ENCODE results near the gene FBXO47.

DNA sequence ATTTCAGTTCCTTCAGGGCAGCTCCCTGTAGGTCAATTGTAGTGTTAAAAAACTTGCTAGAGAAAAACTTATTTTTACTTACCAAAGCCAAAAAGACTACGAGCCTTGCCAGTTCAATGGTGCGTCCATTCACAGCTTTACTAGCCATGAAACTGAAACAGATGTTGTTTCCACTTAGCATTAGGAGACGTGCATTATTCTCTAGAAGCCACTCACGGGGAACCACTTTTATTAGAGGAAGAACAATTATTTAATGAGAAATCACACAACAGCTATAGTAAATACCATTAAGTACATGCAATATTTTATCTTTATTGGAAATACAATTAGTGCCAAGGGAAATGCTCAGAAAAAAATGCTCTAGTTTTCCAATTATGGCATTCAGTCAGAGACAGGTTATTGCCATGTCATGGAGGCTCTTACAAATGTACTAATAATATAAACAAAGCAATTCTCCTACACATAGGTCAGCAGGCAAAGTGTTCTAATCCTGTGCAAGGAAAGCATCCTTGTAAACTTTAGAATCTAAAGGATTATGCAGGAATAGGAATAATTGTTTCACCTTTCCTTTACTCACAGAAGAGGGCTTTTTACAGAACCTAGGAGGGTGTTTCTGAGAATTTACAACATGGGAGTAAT, 24.4 kb downstream of the FBXO47 start:
- TF ChIP-seq, protein P1, sequence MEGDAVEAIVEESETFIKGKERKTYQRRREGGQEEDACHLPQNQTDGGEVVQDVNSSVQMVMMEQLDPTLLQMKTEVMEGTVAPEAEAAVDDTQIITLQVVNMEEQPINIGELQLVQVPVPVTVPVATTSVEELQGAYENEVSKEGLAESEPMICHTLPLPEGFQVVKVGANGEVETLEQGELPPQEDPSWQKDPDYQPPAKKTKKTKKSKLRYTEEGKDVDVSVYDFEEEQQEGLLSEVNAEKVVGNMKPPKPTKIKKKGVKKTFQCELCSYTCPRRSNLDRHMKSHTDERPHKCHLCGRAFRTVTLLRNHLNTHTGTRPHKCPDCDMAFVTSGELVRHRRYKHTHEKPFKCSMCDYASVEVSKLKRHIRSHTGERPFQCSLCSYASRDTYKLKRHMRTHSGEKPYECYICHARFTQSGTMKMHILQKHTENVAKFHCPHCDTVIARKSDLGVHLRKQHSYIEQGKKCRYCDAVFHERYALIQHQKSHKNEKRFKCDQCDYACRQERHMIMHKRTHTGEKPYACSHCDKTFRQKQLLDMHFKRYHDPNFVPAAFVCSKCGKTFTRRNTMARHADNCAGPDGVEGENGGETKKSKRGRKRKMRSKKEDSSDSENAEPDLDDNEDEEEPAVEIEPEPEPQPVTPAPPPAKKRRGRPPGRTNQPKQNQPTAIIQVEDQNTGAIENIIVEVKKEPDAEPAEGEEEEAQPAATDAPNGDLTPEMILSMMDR (IDR thresholded peaks at IDR 0.05 in 4 of 5, conservative IDR thresholded peaks at IDR 0.05 in 1 of 5): no peak
- no peak for TF ChIP-seq POLR2A (IDR thresholded peaks at IDR 0.05)
